HEK293 (cell line): ENCODE data around the gene ZNF524.

Experiments used
- CTCF ChIA-PET: fragments of 350-600 bp; formaldehyde crosslinking; extraction: SDS; loops from one replicate; lab custom pipeline; 2021; ENCODE audit warnings: antibody characterized with exemption; lab: Yijun Ruan, JAX
- POLR2A ChIA-PET: fragments of 300-600 bp; formaldehyde crosslinking; extraction: SDS; loops from one replicate; lab custom pipeline; 2020; ENCODE audit warnings: antibody characterized with exemption, inconsistent platforms; lab: Yijun Ruan, JAX
- H3K27ac ChIP-seq: fragments of 200-500 bp; sonication (Bioruptor generic); 2 replicates; pipeline ENCODE4 v1.5.1; 2014; ENCODE audit warnings: low read depth, low read length, control low read depth, inconsistent platforms; ENCODE audit errors: extremely low read depth
- H3K36me3 ChIP-seq, 2 experiments: fragments of 200-500 bp in 1 of 2; sonication (Bioruptor generic) in 1 of 2; 1 replicate in 1 of 2; 2 replicates in 1 of 2; pipeline ENCODE4 v1.5.1; 2014 to 2017; ENCODE audit warnings: inconsistent platforms in 2 of 2, low read length in 2 of 2; ENCODE audit not compliant: control insufficient read depth in 2 of 2, insufficient read depth in 1 of 2
- H3K4me1 ChIP-seq: fragments of 200-500 bp; sonication (Bioruptor generic); 2 replicates; pipeline ENCODE4 v1.5.1; 2014; ENCODE audit warnings: mild to moderate bottlenecking, low read length, inconsistent platforms; ENCODE audit not compliant: control insufficient read depth, insufficient read depth
- H3K4me3 ChIP-seq: 2 replicates; pipeline ENCODE4 v1.5.1; 2011; ENCODE audit warnings: low read depth, mild to moderate bottlenecking, control low read depth, low read length, moderate library complexity
- H3K9me3 ChIP-seq: fragments of 200-500 bp; sonication (Bioruptor generic); 2 replicates; pipeline ENCODE4 v1.5.1; 2014; ENCODE audit warnings: low read depth, low read length, inconsistent platforms; ENCODE audit not compliant: control insufficient read depth, insufficient read depth
- ELK4 ChIP-seq: IDR thresholded peaks from 2 replicates; pipeline ENCODE4 v1.6.1; 2011; ENCODE audit warnings: mild to moderate bottlenecking, low read depth, low read length, borderline replicate concordance
- SP3 ChIP-seq: fragments of 450-650 bp; formaldehyde crosslinking; IDR thresholded peaks from 2 replicates; pipeline ENCODE4 v1.5.1; 2016; ENCODE audit warnings: missing biosample characterization, missing genetic modification characterization
- ZBTB1 ChIP-seq: fragments of 450-650 bp; formaldehyde crosslinking; IDR thresholded peaks from 2 replicates; pipeline ENCODE4 v1.5.1; 2016; ENCODE audit warnings: missing biosample characterization, missing genetic modification characterization
- ZNF19 ChIP-seq: fragments of 450-650 bp; formaldehyde crosslinking; IDR thresholded peaks from 2 replicates; pipeline ENCODE4; 2016; ENCODE audit warnings: missing biosample characterization, missing genetic modification characterization, low read depth
- ZNF221 ChIP-seq: fragments of 450-650 bp; formaldehyde crosslinking; IDR thresholded peaks from 2 replicates; pipeline ENCODE4 v1.5.1; 2017; ENCODE audit warnings: missing biosample characterization, missing genetic modification characterization, borderline replicate concordance
- ZNF280C ChIP-seq: fragments of 450-650 bp; formaldehyde crosslinking; IDR thresholded peaks from 2 replicates; pipeline ENCODE4 v1.5.1; 2016; ENCODE audit warnings: missing biosample characterization, missing genetic modification characterization
- ZNF362 ChIP-seq: fragments of 450-650 bp; formaldehyde crosslinking; IDR thresholded peaks from 2 replicates; pipeline ENCODE4 v1.5.1; 2016; ENCODE audit warnings: missing biosample characterization, missing genetic modification characterization
- ZNF394 ChIP-seq: fragments of 450-650 bp; formaldehyde crosslinking; IDR thresholded peaks from 2 replicates; pipeline ENCODE4 v1.5.1; 2016; ENCODE audit warnings: missing biosample characterization, missing genetic modification characterization, mild to moderate bottlenecking, moderate library complexity, borderline replicate concordance
- ZNF433 ChIP-seq: fragments of 450-650 bp; formaldehyde crosslinking; IDR thresholded peaks from 2 replicates; pipeline ENCODE4 v1.5.1; 2016; ENCODE audit warnings: missing biosample characterization, missing genetic modification characterization, low read depth
- ZNF544 ChIP-seq: fragments of 450-650 bp; formaldehyde crosslinking; IDR thresholded peaks from 2 replicates; pipeline ENCODE4 v1.5.0; 2017; ENCODE audit warnings: missing biosample characterization, missing genetic modification characterization
- ZNF623 ChIP-seq: fragments of 450-650 bp; formaldehyde crosslinking; IDR thresholded peaks from 2 replicates; pipeline ENCODE4 v1.5.1; 2016; ENCODE audit warnings: missing biosample characterization, missing genetic modification characterization
- ZNF843 ChIP-seq: fragments of 450-650 bp; formaldehyde crosslinking; IDR thresholded peaks from 2 replicates; pipeline ENCODE4 v1.5.1; 2016; ENCODE audit warnings: missing biosample characterization, missing genetic modification characterization
- ZSCAN4 ChIP-seq: fragments of 450-650 bp; formaldehyde crosslinking; IDR thresholded peaks from 2 replicates; pipeline ENCODE4 v1.5.1; 2017; ENCODE audit warnings: missing biosample characterization, missing genetic modification characterization
- ZSCAN5A ChIP-seq: fragments of 450-650 bp; formaldehyde crosslinking; IDR thresholded peaks from 2 replicates; pipeline ENCODE4 v1.5.1; 2016; ENCODE audit warnings: missing biosample characterization, missing genetic modification characterization

ZNF524 gene

GRCh38 chr19:55578761-55579747, 21.0 kb upstream of the ZNF524 start:
- Histone ChIP-seq H3K4me3 (peak overlapping the region; percentile 100), H3K36me3 (peaks cover 9 to 20% of the 10 kb centered on the region in 2 experiments; a peak in 2 of 3 replicates), H3K4me1 (no peaks in the 10 kb centered on the region), H3K9me3 (no peaks in the 10 kb centered on the region), H3K27ac (peak overlapping the region; percentile 80)
- ChIA-PET POLR2A (interaction anchor here (1.2 kb wide), 1 partner anchor 20 kb away, joined by 3 read pairs; the partner anchor contains the start of gene FIZ1), CTCF (no interaction called here)
- TF ChIP-seq ZNF280C (tag by site-specific recombination): no peak
- TF ChIP-seq ZNF843 (tag by site-specific recombination): no peak
- TF ChIP-seq ZBTB1 (tag by site-specific recombination): no peak
- no peak for TF ChIP-seq ZNF19 (tag by site-specific recombination)
- TF ChIP-seq ELK4: no peak
- TF ChIP-seq ZNF433 (tag by site-specific recombination): no peak
- no peak for TF ChIP-seq ZNF623 (tag by site-specific recombination)
- TF ChIP-seq ZSCAN4 (tag by site-specific recombination): no peak
- TF ChIP-seq ZNF544 (tag by site-specific recombination): no peak
- no peak for TF ChIP-seq ZNF394
- TF ChIP-seq ZNF221 (tag by site-specific recombination): no peak
- TF ChIP-seq SP3 (tag by site-specific recombination): no peak
- no peak for TF ChIP-seq ZNF362
- TF ChIP-seq ZSCAN5A (tag by site-specific recombination): no peak
